ENCODE results near the gene MCM5.

GRCh38 chr22:35400501-35400790 lies 506 bp downstream of the MCM5 start:
- TF ChIP-seq POLR2A (IDR thresholded peaks at IDR 0.05; ENCODE audit: low read depth, low read length) = no peak
- no peak for TF ChIP-seq POLR2AphosphoS5 (IDR thresholded peaks at IDR 0.05; ENCODE audit: low read depth, low read length)
- no peak for TF ChIP-seq TAF1 (IDR thresholded peaks at IDR 0.05; ENCODE audit: low read depth, low read length)
- no peak for TF ChIP-seq SPI1 (IDR thresholded peaks at IDR 0.05; ENCODE audit: low read depth, low read length)
